IPS-15b (cell line): ENCODE data around the gene L2HGDH.
A peak's percentile ranks its signal among the peaks of the same experiment; 100 is the strongest.
"Not testable (repeated sequence)": the region's sequence is repeated elsewhere in the genome, so short reads cannot be mapped to it uniquely, and the experiment has no call there.

ENCODE experiments used
- H3K27me3 ChIP-seq: one replicate; pipeline ENCODE4 v1.6.1; 2013; ENCODE audit warnings: low read length; ENCODE audit not compliant: control insufficient read depth, insufficient read depth
- H3K36me3 ChIP-seq: one replicate; pipeline ENCODE4 v1.6.1; 2013; ENCODE audit warnings: low read length; ENCODE audit not compliant: control insufficient read depth, insufficient read depth
- H3K4me1 ChIP-seq: one replicate; pipeline ENCODE4 v1.6.1; 2013; ENCODE audit warnings: mild to moderate bottlenecking, low read length; ENCODE audit not compliant: control insufficient read depth, insufficient read depth
- H3K4me3 ChIP-seq: one replicate; pipeline ENCODE4 v1.5.1; 2013; ENCODE audit warnings: low read depth, low read length
- H3K9ac ChIP-seq: one replicate; pipeline ENCODE4 v1.6.1; 2013; ENCODE audit warnings: low read depth, mild to moderate bottlenecking, low read length
- H3K9me3 ChIP-seq: one replicate; pipeline ENCODE4 v1.6.1; 2013; ENCODE audit warnings: mild to moderate bottlenecking, low read length; ENCODE audit not compliant: control insufficient read depth, insufficient read depth

The L2HGDH gene

GRCh38 chr14:50311972-50312733, at the start of gene L2HGDH, which contains the start of gene DMAC2L:
Gene L2HGDH, minus strand, starts transcription at chr14:50312229. Its CDS starts 79 bp downstream, at chr14:50312150.
Gene DMAC2L, plus strand, starts transcription at chr14:50312324. Its CDS starts 9,164 bp downstream, at chr14:50321488.
- no peaks in the 10 kb centered on the region for H3K27me3 ChIP-seq
- H3K4me1 ChIP-seq = peaks cover 3% of the 10 kb centered on the region
- peak within 1 kb of the TSS; percentile 77 for H3K4me3 ChIP-seq
- H3K9me3 ChIP-seq = no peaks in the 10 kb centered on the region
- peak within 1 kb of the TSS; percentile 78 for H3K9ac ChIP-seq
- no peaks in the 10 kb centered on the region for H3K36me3 ChIP-seq

DNA sequence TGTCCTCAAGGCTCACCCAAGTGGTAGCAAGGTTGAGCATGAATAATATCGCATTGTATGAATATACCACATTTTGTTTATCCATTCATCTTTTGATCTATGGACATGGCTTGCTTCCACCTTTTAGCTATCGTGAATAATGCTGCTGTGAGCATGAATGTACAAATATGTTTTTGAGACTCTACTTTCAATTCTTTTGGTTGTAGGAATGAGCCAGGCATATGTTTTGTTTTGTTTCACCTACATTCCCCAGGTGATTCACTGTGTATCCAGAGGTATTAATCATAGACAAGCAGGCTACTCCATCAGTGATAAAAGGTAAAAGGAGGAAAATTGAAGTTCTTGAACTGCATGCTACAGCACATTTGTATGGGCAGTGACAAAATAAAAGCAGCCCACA, 48.8 kb upstream of the L2HGDH start:
- no peak overlapping the region for H3K9ac ChIP-seq
- no peak overlapping the region for H3K4me3 ChIP-seq
- H3K4me1 ChIP-seq = no peaks in the 10 kb centered on the region
- H3K36me3 ChIP-seq = no peaks in the 10 kb centered on the region
- H3K27me3 ChIP-seq = no peaks in the 10 kb centered on the region
- no peaks in the 10 kb centered on the region for H3K9me3 ChIP-seq

GRCh38 chr14:50360093-50360492, 48.1 kb upstream of the L2HGDH start:
- Histone ChIP-seq H3K9me3 (no peaks in the 10 kb centered on the region), H3K4me3 (no peak overlapping the region), H3K4me1 (no peaks in the 10 kb centered on the region), H3K27me3 (no peaks in the 10 kb centered on the region), H3K9ac (no peak overlapping the region), H3K36me3 (no peaks in the 10 kb centered on the region)

- no peak overlapping the region for H3K4me3 ChIP-seq
- no peak overlapping the region for H3K9ac ChIP-seq
- H3K4me1 ChIP-seq = no peaks in the 10 kb centered on the region
- H3K9me3 ChIP-seq = no peaks in the 10 kb centered on the region
- no peaks in the 10 kb centered on the region for H3K36me3 ChIP-seq
- H3K27me3 ChIP-seq = no peaks in the 10 kb centered on the region
These were observed 47.6 kb upstream of the L2HGDH start for GRCh38 chr14:50359631-50360030.

GRCh38 chr14:50357753-50358395, 45.8 kb upstream of the L2HGDH start:
- Histone ChIP-seq H3K36me3 (no peaks in the 10 kb centered on the region), H3K4me1 (no peaks in the 10 kb centered on the region), H3K9me3 (no peaks in the 10 kb centered on the region), H3K27me3 (no peaks in the 10 kb centered on the region), H3K4me3 (no peak overlapping the region), H3K9ac (no peak overlapping the region)

GRCh38 chr14:50357124-50357523, 45.1 kb upstream of the L2HGDH start:
- no peaks in the 10 kb centered on the region for H3K9me3 ChIP-seq
- H3K4me3 ChIP-seq = no peak overlapping the region
- no peaks in the 10 kb centered on the region for H3K4me1 ChIP-seq
- H3K9ac ChIP-seq = no peak overlapping the region
- H3K27me3 ChIP-seq = no peaks in the 10 kb centered on the region
- no peaks in the 10 kb centered on the region for H3K36me3 ChIP-seq

DNA sequence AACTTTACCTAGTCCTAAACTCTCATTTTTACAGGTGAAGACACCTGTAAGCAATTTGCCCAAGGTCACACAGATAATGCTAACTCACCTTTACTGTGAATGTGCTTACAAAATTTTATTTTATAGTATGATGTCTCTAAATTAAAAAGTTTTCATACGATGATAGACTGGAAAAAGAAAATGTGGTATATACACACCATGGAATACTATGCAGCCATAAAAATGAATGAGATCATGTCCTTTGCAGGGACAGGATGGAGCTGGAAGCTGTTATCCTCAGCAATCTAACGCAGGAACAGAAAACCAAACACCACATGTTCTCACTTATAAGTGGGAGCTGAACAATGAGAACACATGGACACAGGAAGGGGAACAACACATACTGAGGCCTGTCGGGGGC, 44.3 kb upstream of the L2HGDH start:
- not testable (repeated sequence) for H3K27me3 ChIP-seq, H3K36me3 ChIP-seq, H3K9ac ChIP-seq, H3K4me1 ChIP-seq, H3K9me3 ChIP-seq, H3K4me3 ChIP-seq

- Histone ChIP-seq H3K4me3 (no peak overlapping the region), H3K36me3 (no peaks in the 10 kb centered on the region), H3K9me3 (no peaks in the 10 kb centered on the region), H3K9ac (no peak overlapping the region), H3K27me3 (no peaks in the 10 kb centered on the region), H3K4me1 (no peaks in the 10 kb centered on the region)
These were observed 43.7 kb upstream of the L2HGDH start for GRCh38 chr14:50355692-50356091.

- Histone ChIP-seq H3K4me3 (no peak overlapping the region), H3K27me3 (no peaks in the 10 kb centered on the region), H3K9me3 (no peaks in the 10 kb centered on the region), H3K9ac (no peak overlapping the region), H3K4me1 (no peaks in the 10 kb centered on the region), H3K36me3 (no peaks in the 10 kb centered on the region)
These were observed 42.5 kb upstream of the L2HGDH start for GRCh38 chr14:50354527-50354926.

GRCh38 chr14:50353126-50353525, 41.1 kb upstream of the L2HGDH start:
- Histone ChIP-seq H3K9me3 (no peaks in the 10 kb centered on the region), H3K27me3 (no peaks in the 10 kb centered on the region), H3K4me1 (no peaks in the 10 kb centered on the region), H3K36me3 (no peaks in the 10 kb centered on the region), H3K4me3 (no peak overlapping the region), H3K9ac (no peak overlapping the region)

DNA sequence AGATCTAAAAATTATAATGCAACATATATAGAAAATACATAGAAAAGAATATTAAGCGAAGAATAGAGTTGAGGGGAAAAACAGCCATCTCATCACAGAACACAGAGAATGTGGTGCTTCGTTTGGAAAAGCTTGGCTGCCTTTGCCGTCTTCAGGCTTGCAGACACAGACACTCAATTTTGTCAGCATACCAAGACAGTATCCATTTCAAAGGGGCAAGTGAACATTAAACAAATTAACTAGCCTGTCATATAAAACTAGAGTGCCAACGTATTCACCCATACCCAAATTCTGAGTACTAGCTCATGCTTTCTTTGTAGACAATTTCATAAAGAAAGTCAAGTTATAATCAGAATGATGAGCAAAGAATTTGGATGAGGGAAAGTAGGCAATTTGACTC, 40.6 kb upstream of the L2HGDH start:
- Histone ChIP-seq H3K4me3 (no peak overlapping the region), H3K9ac (no peak overlapping the region), H3K27me3 (no peaks in the 10 kb centered on the region), H3K4me1 (no peaks in the 10 kb centered on the region), H3K36me3 (no peaks in the 10 kb centered on the region), H3K9me3 (no peaks in the 10 kb centered on the region)

DNA sequence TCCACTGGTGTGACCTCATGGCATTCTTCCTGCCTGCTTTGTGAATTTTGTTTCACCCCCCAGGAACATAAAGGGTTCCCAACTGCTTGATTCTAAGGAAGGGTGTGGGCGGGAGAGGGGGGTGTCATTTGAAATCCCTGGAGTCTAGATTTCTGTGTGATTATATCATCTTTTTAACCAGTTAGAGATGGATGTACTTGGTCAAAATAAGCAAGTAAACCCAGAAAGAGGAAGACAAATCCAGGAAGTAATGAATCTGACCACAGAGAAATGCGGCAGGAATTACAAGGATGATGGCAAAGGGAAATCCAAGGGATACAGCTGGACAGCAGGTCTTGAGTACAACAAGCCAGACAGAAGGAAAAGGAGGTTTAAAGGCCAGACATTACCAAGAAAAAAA, 38.9 kb upstream of the L2HGDH start:
- Histone ChIP-seq H3K27me3 (no peaks in the 10 kb centered on the region), H3K36me3 (no peaks in the 10 kb centered on the region), H3K4me1 (no peaks in the 10 kb centered on the region), H3K9me3 (no peaks in the 10 kb centered on the region), H3K4me3 (no peak overlapping the region), H3K9ac (no peak overlapping the region)
